ENCODE data around the gene STK32B. TPM values are rescaled to one million over a fixed set of nuclear protein-coding genes. Genes with fewer than 3 reads are reported as not detected.
A peak's percentile ranks its signal among the peaks of the same experiment; 100 is the strongest.

STK32B gene
- total and polyA plus RNA-seq, 10 donors: 0.03 to 0.87 (median 0.36) TPM

- H3K27me3 ChIP-seq (replicated peaks in 1 of 7): no peaks in the 10 kb centered on the region
- WGBS, 5 donors: 50 to 69% (median 59%) methylated on average over 8 of the region's 8 CpGs
- peaks cover 8 to 47% (median 21%) of the 10 kb centered on the region in 6 donors for H3K4me1 ChIP-seq
- TF ChIP-seq CTCF (IDR thresholded peaks at IDR 0.05 in 8 of 11, conservative IDR thresholded peaks at IDR 0.05 in 3 of 11): no peak
- TF ChIP-seq POLR2AphosphoS5 (IDR thresholded peaks at IDR 0.05): no peak
- no peak for TF ChIP-seq POLR2A (IDR thresholded peaks at IDR 0.05)
- intact Hi-C loops (cut with DNase I; ENCODE audit: low total_unique reads): no loop called here
- no peaks in the 10 kb centered on the region for H3K36me3 ChIP-seq
- peak overlapping the region in 2 of 8 donors; percentile 47 to 51 for H3K27ac ChIP-seq
- no peak overlapping the region for H3K4me3 ChIP-seq
- H3K9me3 ChIP-seq: no peaks in the 10 kb centered on the region
- no peak for DNase-seq
Measured at GRCh38 chr4:5037553-5038551, 13.4 kb upstream of the STK32B start.

GRCh38 chr4:5039800-5040199 lies 11.5 kb upstream of the STK32B start:
- intact Hi-C loops (cut with DNase I; ENCODE audit: low total_unique reads): no loop called here
- no peaks in the 10 kb centered on the region for H3K9me3 ChIP-seq

GRCh38 chr4:5040856-5041620 lies 10.2 kb upstream of the STK32B start:
- TF ChIP-seq POLR2AphosphoS5 (IDR thresholded peaks at IDR 0.05) (no peak), POLR2A (IDR thresholded peaks at IDR 0.05) (no peak), CTCF (IDR thresholded peaks at IDR 0.05 in 8 of 11, conservative IDR thresholded peaks at IDR 0.05 in 3 of 11) (no peak)
- no peak overlapping the region for H3K4me3 ChIP-seq
- H3K4me1 ChIP-seq: peaks cover 0 to 48% (median 18%) of the 10 kb centered on the region in 6 donors
- no peaks in the 10 kb centered on the region for H3K36me3 ChIP-seq
- peaks cover 0 to 20% (median 0%) of the 10 kb centered on the region in 7 donors for H3K27me3 ChIP-seq (replicated peaks in 1 of 7)
- no peak for DNase-seq
- H3K27ac ChIP-seq: no peak overlapping the region
- intact Hi-C loops (cut with DNase I; ENCODE audit: low total_unique reads): no loop called here
- 71 to 83% (median 78%) methylated on average over 9 of the region's 9 CpGs for WGBS, 5 donors
- H3K9me3 ChIP-seq: peaks cover 0 to 3% (median 0%) of the 10 kb centered on the region in 8 donors

More at GRCh38 chr4:5039800-5040199, 11.5 kb upstream of the STK32B start:
- 88 to 94% (median 89%) methylated on average over 7 of the region's 7 CpGs for WGBS, 5 donors
- TF ChIP-seq POLR2A (IDR thresholded peaks at IDR 0.05) (no peak), POLR2AphosphoS5 (IDR thresholded peaks at IDR 0.05) (no peak), CTCF (IDR thresholded peaks at IDR 0.05 in 8 of 11, conservative IDR thresholded peaks at IDR 0.05 in 3 of 11) (no peak)
- Histone ChIP-seq H3K36me3 (no peaks in the 10 kb centered on the region), H3K27ac (no peak overlapping the region), H3K27me3 (replicated peaks in 1 of 7) (peaks cover 0 to 17% (median 0%) of the 10 kb centered on the region in 7 donors), H3K4me3 (no peak overlapping the region), H3K4me1 (peaks cover 0 to 44% (median 9%) of the 10 kb centered on the region in 6 donors)
- no peak for DNase-seq

Measured in spleen (tissue), 11 donors.